ENCODE data around the gene GPR68.
"Not testable (repeated sequence)": the region's sequence is repeated elsewhere in the genome, so short reads cannot be mapped to it uniquely, and the experiment has no call there.

GPR68 gene

DNA sequence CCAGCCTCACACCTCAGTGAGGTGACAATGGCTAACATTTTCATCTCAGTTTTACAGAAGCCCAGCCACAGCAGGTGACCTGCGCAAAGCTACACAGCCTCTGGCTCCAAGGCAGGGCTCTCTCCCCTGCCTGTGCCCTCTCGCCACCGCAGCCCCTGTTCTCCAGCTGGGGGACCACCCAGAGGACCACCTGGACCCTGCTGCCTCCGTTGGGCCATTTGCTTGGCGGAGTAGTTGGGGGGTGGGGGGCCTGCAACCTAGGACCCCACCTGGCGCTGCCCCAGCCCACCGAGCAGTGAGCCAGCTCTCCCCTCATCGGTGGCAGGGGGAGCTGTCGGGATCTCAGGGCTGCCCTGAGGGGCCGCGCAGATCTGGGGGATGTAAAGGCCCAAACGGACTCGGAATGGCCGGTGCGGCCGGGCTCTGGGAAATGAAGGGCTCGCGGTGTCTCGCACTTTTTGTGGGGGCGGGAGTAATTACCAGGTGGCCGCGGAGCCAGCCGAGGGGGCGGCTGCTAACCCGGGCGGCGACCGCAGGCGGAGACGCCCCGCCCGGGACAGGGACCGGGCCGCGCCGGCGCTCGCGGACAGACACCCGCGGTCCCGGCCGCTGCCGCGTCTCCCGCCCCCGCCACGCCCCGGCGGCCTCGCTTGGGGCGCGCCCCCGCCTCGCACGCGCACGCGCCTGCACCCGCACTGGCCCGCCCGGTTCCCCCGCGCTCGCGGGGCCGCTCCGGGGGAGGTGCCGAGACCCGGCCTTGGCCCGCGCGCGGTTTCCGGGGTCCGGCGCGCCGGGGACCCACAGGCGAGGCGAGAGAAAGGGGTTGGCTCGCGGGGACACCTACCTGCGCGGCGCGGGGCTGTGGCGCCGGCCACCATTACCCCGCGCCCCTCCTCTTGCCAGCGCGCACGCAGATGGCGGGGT lies 8.6 kb upstream of the GPR68 start:
- peak; percentile 51 for DNase-seq (ENCODE audit: low read depth)

DNA sequence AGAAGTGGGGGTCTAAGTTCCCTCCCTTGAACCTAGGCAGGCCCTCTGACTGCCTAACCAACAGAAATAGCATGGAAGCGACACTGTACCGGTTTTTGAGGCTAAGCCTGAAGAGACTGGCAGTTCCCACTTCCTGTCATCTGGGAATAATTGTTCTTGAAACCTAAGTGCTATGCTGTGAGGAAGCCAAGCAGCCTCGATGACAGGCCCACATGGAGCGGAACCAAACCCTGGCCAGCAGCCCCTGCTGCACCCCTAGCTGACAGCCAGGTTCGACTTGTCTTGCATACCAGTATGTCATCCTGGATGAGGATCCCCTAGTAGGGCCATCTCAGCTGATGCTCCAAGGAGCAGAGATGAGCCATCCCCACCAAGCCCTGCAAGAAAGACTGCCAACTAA lies 6.4 kb upstream of the GPR68 start:
- no peak for DNase-seq (ENCODE audit: low read depth)

DNA sequence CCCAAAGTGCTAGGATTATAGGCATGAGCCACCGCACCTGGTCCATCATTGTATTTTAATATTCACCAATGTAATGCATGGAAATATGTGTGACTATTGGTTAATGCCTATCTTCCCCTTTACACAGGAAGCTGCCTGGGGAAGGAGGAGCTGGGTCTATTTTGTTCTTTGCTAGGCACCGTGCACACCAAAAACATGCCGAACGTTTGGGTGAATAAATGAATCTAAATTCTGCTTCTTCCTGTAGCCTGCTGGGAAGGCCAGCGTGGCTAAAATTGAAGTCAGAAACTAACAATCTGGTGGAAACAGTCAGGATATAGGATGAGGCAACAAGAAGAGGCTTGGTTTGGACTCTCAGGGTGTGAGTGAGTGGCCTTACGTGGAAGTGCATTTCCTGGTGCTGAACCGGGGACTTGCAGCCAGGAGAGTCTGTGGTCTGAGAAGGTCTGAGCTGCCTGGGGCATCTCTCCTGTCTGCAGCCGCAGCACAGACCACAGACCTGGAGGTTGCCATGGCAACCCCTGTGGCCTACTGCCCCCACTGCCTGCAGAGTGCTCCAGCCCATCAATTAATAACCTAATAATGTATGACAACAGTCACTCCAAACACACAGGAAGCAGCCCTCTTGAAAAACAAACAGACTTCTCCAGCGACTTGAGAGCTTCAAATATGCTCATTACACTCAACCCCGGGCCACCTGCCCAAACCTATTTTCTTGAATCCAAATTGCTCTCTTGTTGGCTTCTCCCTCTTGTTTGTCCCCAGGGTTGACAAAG lies 5.5 kb upstream of the GPR68 start:
- DNase-seq (ENCODE audit: low read depth): no peak

DNA sequence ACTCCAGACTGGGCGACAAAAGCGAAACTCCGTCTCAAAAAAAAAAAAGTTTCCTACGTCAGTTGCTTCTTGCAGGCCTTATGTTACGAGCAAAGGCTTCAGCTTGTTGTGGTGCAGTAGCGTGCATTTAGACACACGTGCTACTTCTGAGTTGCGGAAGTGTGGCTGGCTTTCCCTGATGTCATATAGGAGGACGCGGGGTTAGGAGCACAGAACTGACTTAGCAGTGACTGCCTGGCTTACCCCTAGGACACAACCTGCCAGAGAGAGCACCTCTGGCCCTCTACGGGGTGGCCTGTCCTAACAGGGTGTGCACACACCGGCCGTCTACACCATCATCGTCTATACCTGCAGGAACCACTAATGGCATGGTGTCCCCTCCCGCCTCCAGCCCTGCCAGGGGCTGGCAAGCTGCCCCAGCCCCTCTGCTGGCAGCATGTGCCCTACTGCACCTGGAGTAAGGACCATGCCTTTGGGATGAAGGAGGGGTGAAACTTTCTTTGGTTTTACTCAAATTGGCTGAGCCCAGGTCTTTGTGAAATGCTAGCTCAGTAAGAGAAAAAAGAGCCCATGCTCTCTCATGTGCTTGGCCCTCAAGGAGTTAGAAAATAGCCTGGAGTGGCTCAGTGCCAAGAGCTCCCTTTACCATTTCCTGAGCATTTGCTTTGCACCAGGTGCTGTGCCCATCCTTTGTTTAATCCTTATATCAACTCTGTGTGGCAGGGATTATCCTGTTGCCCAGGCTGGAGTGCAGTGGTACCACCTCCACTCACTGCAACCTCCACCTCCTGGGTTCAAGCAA lies 1.7 kb upstream of the GPR68 start:
- peak; percentile 63 for DNase-seq (ENCODE audit: low read depth)

DNA sequence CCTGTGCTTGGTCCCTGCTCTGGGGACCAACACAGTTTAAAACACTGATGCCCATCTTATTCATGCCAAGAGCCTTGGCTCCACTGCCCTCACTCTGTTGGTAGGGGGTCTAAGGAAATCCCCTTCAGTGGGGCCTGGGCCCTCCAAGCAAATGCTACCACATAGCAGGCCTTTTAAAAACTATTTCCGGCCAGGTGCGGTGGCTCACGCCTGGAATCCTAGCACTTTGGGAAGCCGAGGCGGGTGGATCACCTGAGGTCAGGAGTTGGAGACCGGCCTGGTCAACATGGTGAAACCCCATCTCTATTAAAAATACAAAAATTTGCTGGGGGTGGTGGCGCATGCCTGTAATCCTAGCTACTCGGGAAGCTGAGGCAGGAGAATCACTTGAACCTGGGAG lies 1.1 kb upstream of the GPR68 start:
- DNase-seq (ENCODE audit: low read depth): not testable (repeated sequence)

DNA sequence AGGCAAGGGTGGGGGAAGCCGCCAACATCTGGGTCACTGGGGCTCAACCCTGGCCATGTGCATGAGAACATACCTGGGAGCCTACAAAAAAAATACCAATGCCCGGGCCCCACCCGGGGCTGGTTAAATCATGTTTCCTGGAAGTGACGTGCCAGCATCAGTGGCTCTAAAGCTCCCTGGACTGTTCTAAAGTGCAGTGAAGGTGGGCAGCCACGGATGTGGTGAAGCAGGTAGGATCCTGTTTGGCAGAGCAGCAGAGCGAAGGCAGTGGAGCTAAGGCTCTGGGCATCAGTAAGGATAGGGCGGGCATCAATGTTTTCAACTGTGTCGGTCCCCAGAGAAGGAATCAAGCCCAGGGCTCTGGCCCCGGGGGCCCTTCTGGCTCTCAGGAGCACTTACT lies 525 bp upstream of the GPR68 start:
- DNase-seq (ENCODE audit: low read depth): peak; percentile 50

DNA sequence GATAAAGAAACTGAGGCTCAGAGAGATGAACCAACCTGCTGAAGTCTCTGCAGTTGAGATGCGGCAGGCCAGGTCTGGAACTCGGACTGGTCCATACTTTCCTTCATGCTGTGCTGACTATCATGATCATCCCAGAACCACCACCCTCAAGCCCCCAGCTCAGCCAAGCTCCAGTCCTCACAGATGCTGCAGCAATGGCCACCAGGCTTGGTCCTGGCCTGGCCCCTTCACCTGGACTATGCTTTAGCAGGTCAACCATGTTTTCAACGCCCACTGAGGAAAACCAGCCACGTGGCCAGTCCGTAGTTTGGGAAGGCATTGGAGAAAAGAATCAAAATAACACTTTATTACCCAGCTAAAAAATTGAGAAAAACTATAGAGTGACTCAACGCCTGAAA lies 1.4 kb downstream of the GPR68 start:
- no peak for DNase-seq (ENCODE audit: low read depth)

DNA sequence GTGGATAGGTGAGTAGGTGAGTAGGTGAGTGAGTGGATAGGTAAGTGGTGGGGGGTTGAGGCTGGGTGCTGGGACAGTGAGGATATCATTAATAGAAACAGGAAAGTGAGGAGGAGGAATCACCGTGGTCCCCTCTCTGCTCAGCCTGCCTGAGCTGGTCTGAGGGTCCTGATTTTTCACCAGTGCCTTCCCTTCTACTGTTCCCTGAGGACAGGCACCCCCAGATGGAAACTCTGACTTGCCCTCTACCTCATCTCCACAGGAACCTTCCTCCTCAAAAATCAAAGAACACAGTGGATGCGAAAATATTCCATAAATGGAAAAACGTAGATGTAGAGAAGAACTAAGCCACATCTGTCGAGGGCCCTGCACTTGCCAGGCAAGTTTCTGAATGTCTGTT lies 1.9 kb downstream of the GPR68 start:
- no peak for DNase-seq (ENCODE audit: low read depth)

DNA sequence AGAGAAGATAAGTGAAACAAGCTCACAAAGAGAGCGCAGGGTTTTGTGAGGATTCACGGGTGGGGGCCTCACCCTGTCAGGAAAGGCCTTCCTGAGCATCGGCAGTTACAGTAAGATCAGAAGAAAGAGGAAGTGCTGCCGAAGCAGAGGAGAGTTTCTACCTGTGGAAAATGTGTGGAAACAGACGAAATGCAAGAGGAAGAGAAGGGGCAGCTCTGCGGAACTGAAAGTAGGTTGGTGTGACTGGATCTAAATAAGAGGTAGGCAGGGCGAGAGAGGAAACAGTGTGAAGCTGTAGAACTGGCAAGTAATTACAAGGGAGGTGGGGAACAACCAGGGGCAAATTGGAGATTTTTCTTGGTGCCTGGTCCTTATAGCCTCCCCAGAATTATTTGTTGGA lies 2.6 kb downstream of the GPR68 start:
- no peak for DNase-seq (ENCODE audit: low read depth)

DNA sequence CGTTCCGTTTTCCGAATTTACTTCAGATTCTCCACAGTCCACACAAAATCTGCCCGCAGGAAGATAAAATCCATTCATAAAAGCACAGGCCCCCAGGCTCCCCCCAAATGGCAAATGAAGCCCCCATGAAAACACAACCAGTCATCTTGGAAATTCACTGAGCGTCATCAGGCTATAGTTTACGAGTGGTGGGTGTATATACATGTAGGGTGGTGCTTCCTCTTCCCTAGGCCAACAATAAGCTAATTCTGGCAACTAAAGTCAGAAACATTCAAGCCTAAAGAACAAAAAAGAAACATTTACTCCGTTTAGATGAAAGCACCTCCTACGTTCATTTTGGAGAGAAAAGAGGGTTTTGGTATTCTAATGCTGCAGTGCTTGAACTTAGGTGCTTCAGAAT lies 5.8 kb downstream of the GPR68 start:
- no peak for DNase-seq (ENCODE audit: low read depth)

DNA sequence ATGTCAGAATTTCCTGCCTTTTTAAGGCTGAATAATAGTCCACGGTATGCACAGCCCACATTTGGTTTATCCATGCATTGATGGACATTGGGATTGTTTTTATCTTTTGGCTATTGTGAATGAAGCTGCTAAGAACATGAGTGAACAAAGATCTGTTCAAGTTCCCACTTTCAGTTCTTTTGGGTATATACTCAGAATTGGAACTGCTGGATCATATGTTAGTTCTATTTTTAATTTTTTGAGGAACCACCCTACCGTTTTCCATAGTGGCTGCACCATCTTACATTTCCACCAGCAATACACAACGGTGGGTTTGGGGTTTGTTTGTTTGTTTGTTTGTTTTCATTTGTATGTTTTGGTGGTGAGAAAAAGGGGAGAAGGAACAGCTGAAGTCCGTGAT lies 6.4 kb downstream of the GPR68 start:
- no peak for DNase-seq (ENCODE audit: low read depth)

DNA sequence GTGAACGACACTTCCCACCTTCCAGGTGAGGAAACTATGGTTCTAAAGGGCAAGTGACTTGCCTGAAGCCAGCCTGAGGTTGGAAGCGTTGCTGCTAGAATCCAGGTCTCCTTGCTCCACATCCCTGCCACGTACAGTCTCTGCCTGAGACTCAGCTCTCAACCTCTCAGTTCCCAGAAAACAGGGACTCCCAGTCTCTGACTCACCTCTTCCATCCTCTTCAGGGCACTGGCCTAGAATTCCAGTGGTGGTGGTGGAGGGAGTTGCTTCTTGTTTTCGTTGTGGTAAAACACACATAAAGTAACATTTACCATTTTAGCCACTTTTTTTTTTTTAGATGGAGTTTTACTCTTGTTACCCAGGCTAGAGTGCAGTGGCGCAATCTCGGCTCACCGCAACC lies 7.3 kb downstream of the GPR68 start:
- DNase-seq (ENCODE audit: low read depth): no peak

DNA sequence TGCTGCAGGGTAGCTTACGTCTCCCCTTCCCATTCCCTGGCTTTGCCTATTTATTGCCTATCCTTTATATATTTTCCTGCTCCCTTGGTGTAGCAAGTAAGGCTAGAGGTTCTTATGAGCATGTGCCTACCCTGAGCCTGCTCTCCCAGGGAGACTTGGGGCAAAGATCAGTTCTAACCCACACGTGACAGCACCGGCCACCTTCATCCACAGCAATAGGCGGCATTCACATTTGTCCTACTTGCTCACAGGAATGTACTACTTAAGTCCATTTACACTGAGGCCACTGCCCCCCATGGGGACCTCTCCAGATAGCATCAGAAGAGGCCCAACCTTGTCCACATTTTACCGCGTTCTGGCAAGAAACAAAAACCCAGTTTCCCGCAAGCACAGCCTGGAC lies 8.7 kb downstream of the GPR68 start:
- DNase-seq (ENCODE audit: low read depth): no peak

DNA sequence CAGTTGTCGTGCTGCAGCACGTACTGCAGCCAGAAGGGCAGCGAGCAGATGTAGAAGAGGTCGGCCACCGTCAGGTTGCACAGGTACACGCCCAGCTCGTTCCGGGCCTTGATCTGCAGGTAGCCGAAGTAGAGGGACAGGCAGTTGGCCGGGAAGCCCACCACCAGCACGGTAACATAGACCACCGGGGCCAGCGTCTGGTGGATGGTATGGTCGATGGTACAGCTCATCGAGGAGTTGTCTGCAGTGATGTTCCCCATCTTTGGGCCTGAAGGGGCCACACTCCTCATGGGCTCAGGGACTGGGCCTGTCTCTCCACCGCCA lies 9.8 kb downstream of the GPR68 start:
- no peak for DNase-seq (ENCODE audit: low read depth)

DNA sequence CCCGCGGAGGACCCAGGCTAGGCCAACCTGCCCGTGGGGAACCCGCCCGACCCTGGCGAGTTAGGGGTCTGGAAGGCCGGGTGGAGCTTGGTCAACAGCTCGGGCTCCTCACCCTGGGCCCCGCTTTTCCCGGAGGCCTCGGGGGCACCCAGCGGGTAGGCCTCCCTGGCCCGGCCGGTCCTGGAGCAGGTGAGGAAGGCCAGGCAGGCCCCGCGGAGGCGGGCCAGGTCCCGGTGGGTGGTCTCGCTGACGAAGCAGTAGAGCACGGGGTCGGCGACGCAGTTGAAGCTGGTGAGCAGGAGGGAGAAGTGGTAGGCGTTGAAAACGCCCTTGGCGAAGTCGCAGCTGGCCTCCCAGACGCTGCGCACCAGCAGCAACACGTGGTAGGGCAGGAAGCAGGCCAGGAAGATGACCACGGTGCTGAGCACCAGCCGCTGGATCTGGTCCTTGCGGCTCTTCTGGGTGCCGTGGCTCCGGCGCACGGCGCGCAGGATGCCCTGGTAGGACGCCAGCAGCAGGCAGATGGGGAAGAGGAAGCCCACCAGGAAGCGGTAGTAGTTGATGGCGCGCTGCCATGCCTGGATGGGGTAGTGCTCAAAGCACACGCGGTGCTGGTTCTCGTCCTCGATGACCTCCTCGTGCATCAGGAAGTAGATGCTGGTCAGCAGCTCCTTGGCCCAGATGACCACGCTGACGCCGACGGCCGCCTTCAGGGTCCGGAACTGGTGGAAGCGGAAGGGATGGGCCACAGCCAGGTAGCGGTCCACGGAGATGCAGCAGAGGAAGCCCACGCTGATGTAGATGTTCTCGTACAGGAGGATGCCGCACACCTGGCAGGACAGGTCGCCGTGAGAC lies 10.3 kb downstream of the GPR68 start:
- no peak for DNase-seq (ENCODE audit: low read depth)

DNA sequence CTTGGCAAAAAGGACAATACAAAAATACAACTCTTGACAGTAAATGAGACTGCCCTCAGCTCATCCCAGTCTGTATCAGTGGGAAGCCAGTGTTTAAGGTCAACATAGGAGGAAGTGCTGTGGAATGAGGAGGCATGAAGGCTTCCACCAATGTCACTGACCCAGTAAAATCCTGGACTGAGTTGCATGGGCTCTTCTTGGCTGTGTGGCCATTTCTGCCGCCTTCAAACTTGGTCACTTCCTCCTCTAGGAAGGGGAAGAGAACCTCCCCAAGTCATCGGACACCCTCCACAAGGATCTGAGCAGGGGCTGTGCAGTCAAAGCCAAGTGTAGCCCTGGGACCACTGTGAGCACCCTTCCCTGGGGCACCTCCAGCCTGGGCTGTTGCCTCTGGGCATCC lies 11.9 kb downstream of the GPR68 start:
- DNase-seq (ENCODE audit: low read depth): no peak

DNA sequence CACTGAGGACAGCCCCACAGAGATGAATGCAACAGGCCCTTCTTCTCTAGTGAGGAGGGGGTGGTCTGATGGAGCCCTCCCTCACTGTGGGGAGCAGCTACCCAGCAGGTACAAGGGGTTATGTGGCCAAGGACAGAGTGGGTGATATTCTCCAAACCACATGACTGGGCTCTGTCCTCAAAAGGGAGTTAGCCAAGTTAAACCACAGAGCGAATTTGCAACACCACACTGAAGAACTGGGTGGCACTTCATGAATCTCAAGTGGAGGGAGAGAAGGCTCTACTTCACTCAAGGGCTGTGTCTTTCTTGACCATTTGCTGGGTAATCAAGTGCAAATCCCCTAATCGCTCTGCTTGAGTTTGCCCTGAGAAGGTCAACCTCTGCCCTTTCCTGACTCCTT lies 12.5 kb downstream of the GPR68 start:
- DNase-seq (ENCODE audit: low read depth): no peak

DNA sequence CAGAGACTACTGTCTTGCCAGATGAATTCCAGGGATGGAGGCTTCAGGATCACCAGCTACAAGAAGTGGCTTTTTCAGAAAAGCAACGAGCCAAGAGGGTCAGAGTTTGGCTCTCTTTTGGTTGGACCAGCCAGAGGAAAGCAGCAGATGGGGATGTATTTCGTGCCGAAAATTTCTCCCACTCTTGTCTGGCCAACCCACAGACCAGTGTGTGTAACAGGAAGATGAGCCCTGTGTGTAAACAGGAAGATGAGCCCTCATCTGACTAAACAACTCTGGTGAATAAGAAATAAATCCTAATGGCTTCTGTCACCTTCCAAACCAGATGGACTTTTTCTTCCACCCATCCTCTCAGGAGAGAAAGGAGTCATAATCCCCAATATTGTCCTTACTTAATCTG lies 13.1 kb downstream of the GPR68 start:
- DNase-seq (ENCODE audit: low read depth): no peak

DNA sequence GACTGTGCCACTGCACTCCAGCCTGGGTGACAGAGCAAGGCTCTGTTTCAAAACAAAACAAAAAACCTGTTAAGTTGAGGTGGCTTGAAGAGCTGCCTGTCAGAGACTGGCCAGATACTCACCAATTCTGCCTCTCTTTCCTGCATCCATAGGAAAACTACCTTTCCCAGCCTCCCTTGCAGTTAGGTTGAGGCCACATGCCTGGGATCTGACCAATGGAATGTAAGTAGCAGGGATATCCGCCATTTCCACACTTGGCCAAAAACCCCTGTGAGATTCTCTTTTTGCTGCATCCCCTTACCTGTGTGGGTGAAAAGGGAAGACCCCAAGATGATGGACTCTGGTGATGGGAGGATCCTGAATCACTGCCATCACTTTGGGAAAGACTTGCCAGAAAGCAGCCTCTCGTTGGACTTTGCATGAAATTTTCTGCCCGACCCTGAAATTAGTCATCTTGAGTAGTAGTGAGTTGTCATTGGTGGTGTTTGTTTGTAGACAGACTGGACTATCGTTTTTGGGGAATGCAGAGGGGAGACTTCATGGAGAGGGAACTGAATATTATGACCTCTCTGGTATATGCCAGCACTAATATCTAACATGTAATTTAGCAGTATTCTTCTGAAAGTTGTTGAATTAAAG lies 14.0 kb downstream of the GPR68 start:
- no peak for DNase-seq (ENCODE audit: low read depth)

DNA sequence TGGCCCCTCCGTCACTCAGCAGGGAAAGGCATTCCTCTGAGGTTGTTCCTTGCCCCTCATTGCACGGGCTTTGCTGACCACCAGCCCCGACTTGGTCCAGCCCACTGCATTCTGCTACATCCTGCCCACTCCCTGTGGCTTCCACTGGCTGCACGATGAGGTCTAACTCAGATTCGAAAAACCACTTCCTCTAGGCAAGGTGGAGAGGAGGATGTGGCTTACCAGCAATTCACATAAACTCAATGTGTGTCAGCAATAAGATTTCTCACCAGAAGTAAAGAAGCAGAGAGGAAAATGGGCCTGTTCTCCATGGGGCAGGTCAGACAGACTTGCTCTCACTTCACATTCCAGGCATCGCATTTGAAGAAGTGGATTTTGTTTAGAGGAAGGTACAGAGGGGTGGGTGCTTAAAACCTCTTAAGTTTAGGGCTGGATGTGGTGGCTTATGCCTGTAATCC lies 14.7 kb downstream of the GPR68 start:
- DNase-seq (ENCODE audit: low read depth): no peak

DNA sequence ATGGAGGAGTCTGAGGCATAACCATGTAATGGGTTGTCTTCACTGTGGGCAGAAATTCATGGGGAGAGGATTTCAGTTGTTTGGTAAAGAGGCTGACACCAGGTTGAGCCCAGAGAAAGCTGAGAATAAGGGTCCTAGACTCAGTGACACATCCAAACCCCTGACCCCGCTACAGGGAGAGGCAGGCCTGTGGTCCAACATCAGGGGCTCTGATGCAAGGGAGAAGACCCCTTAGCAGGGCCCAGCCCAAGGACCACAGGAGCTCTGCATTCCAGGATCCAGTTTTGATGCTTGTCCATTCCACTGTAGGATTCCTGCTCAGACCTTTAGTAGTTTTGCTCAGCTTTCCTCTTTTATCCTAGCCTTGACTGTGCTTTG lies 15.5 kb downstream of the GPR68 start:
- no peak for DNase-seq (ENCODE audit: low read depth)
